LNCaP clone FGC (cell line): ENCODE results near the gene FRMPD4.

Experiments used
- DNase-seq: peaks from one replicate; pipeline ENCODE4 v3.0.0-alpha.2; 2011; ENCODE audit warnings: low read depth
- H3K4me3 ChIP-seq: 2 replicates; pipeline ENCODE4 v1.5.1; 2011; ENCODE audit warnings: mild to moderate bottlenecking, low read depth, low read length, control low read depth
- CTCF ChIP-seq: IDR thresholded peaks from 2 replicates; pipeline ENCODE4 v1.5.1; 2012; ENCODE audit warnings: mild to moderate bottlenecking; ENCODE audit not compliant: control insufficient read depth, insufficient read depth; ENCODE audit errors: extremely low read depth

Gene FRMPD4

GRCh38 chrX:12467321-12467720 lies 329.0 kb downstream of the FRMPD4 start:
- DNase-seq, result no peak
- H3K4me3 ChIP-seq, result no peak overlapping the region
- TF ChIP-seq CTCF, result no peak

- no peak for DNase-seq
Measured at GRCh38 chrX:12469296-12469695, 331.0 kb downstream of the FRMPD4 start.

GRCh38 chrX:12471061-12471460 lies 332.8 kb downstream of the FRMPD4 start:
- no peak overlapping the region for H3K4me3 ChIP-seq
- no peak for DNase-seq
- no peak for TF ChIP-seq CTCF

More at GRCh38 chrX:12469296-12469695, 331.0 kb downstream of the FRMPD4 start:
- no peak overlapping the region for H3K4me3 ChIP-seq
- no peak for TF ChIP-seq CTCF

- H3K4me3 ChIP-seq, result no peak overlapping the region
- no peak for TF ChIP-seq CTCF
Measured at GRCh38 chrX:12480956-12481355, 342.7 kb downstream of the FRMPD4 start.

GRCh38 chrX:12488220-12488619 lies 349.9 kb downstream of the FRMPD4 start:
- DNase-seq, result no peak
- TF ChIP-seq CTCF, result no peak
- no peak overlapping the region for H3K4me3 ChIP-seq

More at GRCh38 chrX:12480956-12481355, 342.7 kb downstream of the FRMPD4 start:
- no peak for DNase-seq

GRCh38 chrX:12488771-12489170 lies 350.5 kb downstream of the FRMPD4 start:
- H3K4me3 ChIP-seq, result no peak overlapping the region
- no peak for DNase-seq
- no peak for TF ChIP-seq CTCF

GRCh38 chrX:12489341-12489740 lies 351.1 kb downstream of the FRMPD4 start:
- no peak overlapping the region for H3K4me3 ChIP-seq
- no peak for TF ChIP-seq CTCF
- DNase-seq, result no peak
